ENCODE data around the gene HGS.

Gene HGS

DNA sequence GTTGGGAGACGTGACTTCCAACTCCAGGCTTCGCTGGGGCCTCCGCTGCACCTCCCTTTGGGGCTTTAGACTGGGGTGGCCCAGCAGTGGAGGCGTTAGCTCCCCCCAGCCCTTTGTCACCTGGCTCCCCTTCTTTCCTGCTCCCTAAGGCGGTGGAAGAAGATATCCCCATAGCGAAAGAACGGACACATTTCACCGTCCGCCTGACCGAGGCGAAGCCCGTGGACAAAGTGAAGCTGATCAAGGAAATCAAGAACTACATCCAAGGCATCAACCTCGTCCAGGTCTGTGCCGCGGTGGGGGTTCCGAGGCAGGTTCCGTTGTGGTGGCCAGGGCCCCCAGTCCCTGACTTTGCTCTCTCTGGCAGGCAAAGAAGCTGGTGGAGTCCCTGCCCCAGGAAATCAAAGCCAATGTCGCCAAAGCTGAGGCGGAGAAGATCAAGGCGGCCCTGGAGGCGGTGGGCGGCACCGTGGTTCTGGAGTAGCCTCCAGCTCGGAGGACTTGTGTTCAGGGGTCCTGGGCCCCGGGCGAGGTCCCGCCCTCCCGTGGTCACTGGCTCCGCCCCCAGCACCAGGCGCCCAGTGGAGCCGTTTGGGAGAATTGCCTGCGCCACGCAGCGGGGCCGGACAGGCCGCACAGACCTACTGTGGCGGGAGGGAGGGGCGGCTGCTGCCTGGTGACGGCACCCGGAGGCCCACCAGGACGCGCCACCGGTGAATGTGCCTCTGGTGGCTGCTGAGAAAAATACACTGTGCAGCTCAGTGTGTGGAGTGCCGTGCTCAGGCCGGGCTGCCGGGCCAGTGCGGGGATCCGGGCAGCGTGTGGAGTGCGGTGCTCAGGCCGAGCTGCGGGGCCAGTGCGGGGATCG is 23.2 kb downstream of the HGS start:
- no peak for DNase-seq

GRCh38 chr17:81707725-81708646 is 24.2 kb downstream of the HGS start:
- DNase-seq = no peak

DNA sequence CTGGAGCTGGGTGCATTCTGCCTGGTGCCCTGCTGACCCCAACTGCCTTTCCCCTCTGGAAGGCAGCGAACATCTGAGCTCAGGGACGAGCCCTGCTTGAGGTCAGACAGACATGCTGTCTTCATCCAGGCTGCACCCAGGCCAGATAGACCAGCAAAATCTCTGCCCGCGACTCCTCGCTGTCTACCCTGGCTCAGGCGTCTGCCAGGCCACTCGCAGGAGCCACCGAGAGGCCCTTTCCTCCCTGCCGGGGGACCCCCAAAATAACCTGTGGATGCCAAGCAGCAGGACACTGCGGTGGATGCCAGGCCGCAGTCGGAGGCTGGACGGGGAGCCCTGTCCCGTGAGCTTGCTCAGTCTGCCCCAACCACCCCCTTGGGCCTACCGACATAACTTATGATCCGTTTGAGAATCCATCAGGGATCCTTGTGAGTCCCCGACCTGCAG is 25.0 kb downstream of the HGS start:
- DNase-seq = no peak

DNA sequence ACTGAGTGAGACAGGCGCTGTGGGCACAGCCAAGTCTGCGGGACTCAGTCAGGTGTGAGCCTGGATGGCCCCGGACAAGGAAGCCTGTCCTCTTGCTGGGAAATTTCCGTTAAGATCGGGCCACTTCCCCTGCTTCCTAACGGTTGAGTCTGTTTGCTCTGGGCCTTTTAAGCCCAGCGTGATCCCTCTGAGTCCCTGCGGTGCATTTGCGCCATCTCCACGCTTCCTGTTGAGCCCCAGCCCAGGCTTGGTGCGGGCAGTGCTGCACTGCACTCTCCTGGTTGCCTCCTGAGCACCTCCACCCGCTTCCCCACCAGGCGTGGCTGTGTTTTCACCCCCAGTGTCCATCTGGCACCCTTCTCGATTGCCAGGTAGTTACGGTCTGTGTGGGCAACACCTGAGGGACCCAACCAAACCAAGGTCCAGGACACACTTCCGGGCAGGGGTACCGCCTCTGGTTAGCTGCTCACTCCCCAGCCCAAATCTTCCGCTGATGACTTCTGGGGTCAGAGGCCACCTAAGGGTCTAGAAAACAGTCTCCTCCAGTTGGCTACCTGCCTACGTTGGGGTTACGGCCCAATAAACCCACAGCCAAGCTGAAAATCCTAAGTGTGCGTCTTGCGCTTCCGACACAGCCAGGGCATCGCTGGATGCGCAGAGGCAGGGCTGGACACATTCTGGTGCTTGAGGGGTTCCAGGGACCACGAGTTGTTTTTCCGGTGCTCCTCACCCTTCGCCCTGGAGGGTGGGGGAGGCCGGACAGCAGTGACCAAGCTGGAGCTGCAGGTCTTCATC is 26.9 kb downstream of the HGS start:
- peak; percentile 46 for DNase-seq

DNA sequence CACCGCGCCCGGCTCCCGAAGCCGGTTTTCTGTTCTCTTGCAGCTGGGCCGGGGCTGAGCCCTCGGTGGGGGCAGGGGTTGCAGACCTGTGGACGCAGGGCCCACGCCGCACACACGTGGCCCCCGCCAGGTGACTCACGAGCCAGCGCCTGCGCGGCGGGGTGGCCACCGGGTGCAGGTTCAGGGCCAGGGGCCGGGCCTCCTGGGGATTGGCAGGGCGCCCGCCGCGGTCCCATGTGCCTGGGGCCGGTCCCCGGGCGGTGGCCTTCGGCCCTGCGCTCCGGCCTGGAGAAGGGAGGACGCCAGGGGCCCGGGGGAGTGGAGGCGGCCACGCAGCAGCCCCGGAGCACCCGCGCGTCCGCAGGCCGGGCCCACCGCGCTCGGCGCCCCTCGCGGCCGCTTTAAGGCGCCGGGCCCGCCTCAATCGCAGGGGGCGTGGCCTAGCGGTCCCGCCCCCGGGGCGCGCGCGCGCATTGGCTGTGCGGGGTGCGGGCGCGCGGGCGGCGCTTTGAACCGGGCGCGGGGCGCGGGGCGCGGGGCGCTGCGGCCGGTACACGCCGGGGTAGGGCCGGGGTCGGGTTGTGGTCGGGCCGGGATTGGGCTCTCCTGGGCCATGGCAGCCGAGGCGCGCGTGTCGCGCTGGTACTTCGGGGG is 28.1 kb downstream of the HGS start, which contains the start of gene SLC25A10:
Gene SLC25A10 (plus strand): TSS at position 471 of the 654 bp plus-strand sequence. CDS start 143 bp downstream, at position 614.
- DNase-seq = peak; percentile 80

- no peak for DNase-seq
Measured at GRCh38 chr17:81712468-81713003, 28.7 kb downstream of the HGS start.

DNA sequence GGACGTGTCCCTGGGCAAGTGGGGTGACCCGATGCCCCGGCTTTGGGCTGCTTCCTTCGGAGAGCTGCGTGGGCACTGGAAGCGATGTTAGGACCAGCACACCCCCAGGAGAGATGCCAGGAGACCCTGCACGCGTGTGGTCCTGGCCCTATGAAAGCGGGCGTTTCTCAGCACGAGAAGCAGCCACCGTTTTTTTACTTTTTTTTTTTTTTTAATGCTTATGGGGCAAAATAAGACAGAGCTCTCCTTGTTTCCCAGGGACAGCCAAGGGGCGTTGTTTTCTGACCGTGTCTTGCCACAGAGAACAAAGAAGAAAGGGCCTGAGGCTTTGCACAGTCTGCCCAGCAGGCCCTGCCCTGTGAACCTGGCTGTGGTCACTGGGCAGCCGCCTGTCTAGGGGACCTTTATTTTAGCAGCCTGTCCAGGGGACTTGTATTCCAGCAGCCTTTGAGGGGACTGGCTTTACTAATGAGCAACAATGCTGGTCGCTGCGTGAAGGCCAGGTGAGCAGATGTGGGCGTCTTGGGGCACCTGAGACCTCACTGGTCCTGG is 29.3 kb downstream of the HGS start:
- DNase-seq = peak; percentile 68

- DNase-seq = peak; percentile 61
Measured at GRCh38 chr17:81713556-81714411, 30.0 kb downstream of the HGS start.

- no peak for DNase-seq
Measured at GRCh38 chr17:81714412-81715106, 30.7 kb downstream of the HGS start.

GRCh38 chr17:81715107-81715871 is 31.5 kb downstream of the HGS start:
- no peak for DNase-seq

GRCh38 chr17:81715872-81716673 is 32.3 kb downstream of the HGS start:
- no peak for DNase-seq

GRCh38 chr17:81716674-81716996 is 32.8 kb downstream of the HGS start:
- DNase-seq = no peak

- DNase-seq = no peak
Measured at GRCh38 chr17:81717049-81717765, 33.4 kb downstream of the HGS start.

GRCh38 chr17:81717766-81718089 is 33.9 kb downstream of the HGS start:
- DNase-seq = no peak

- DNase-seq = no peak
Measured at GRCh38 chr17:81719410-81720266, 35.8 kb downstream of the HGS start.

DNA sequence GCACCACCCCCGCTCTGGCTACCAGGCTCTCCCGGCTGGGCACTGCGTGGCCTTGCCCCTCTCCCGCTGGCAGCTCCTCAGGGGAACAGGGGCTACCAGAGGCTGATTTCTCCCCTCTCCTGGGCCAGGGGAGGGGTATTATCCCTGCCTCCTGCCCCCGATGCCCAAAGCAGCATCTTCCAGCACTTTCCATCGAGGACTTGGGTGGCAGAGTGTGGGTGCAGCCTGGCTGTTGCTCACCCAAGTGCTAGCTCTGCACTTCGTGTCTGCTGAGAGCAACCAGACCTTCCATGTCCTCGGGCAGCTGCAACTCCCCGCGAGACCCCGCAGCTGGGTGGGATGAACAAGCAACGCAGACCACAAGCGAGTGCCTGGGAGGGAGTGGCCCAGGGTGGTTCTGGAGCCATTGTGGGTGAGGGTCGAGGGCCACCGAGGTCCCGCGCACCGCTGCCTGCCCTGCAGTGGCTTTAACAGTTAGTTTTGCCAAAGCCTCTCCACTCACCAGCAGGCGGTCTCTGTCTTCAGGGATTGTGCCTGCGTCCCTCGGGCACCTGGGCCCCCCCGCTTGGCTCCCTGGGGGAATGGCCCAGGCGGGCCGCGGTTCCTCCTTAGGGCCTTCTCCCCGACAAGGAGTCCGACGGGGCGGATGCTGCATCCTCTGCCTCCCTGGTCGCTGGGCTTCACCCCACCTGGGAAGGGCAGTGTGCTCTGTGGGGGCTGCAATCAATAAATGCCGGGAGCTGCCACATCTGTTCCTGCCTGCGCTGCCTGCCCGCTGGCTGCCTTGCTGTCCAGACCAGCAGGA is 36.7 kb downstream of the HGS start:
- peak; percentile 28 for DNase-seq

Measured in retina (tissue), 1 donor.